OCI-LY7 (cell line): Measurements from ENCODE around the gene SNRPA1. TPM values are rescaled to one million over a fixed set of nuclear protein-coding genes. Genes with fewer than 3 reads are reported as not detected.

ENCODE experiments used
- BruUV-seq: library from RNA; stranded (reverse); fragments of 400-500 nt; replicated peaks from 2 replicates; lab custom pipeline; 2021; lab: Mats Ljungman, UMichigan
- CTCF ChIA-PET: fragments of 300-600 bp; sonication (Branson Sonifier 250); formaldehyde crosslinking; loops from one replicate; lab custom pipeline; 2022; ENCODE audit warnings: antibody characterized with exemption; ENCODE audit not compliant: unreplicated experiment; lab: Charles Lee
- POLR2A ChIA-PET: fragments of 300-600 bp; sonication (Branson Sonifier 250); formaldehyde crosslinking; loops from one replicate; lab custom pipeline; 2022; ENCODE audit warnings: antibody characterized with exemption; lab: Charles Lee
- DNase-seq: peaks from one replicate; pipeline ENCODE4 v3.0.0-alpha.2; 2015; ENCODE audit warnings: low spot score
- H2AFZ ChIP-seq: fragments of 200-600 bp; sonication (generic), shearing (Covaris generic); 2 replicates; pipeline ENCODE4 v1.6.1; 2014; ENCODE audit warnings: mild to moderate bottlenecking, antibody characterized with exemption, low read length, moderate library complexity
- H3K27ac ChIP-seq: fragments of 200-600 bp; sonication (generic); 2 replicates; pipeline ENCODE4 v1.5.1; 2014; ENCODE audit warnings: mixed run types, low read depth, mild to moderate bottlenecking, moderate library complexity, low read length, inconsistent platforms; ENCODE audit not compliant: poor library complexity, severe bottlenecking
- H3K36me3 ChIP-seq: fragments of 200-600 bp; sonication (generic); 2 replicates; pipeline ENCODE4 v1.6.1; 2014; ENCODE audit warnings: mild to moderate bottlenecking, antibody characterized with exemption, low read length, moderate library complexity, mixed read lengths; ENCODE audit not compliant: insufficient read depth
- H3K4me1 ChIP-seq: fragments of 200-600 bp; sonication (generic); 2 replicates; pipeline ENCODE4 v1.5.1; 2014; ENCODE audit warnings: mild to moderate bottlenecking, low read length; ENCODE audit not compliant: insufficient read depth, poor library complexity, severe bottlenecking
- H3K4me2 ChIP-seq: fragments of 200-600 bp; sonication (generic); 2 replicates; pipeline ENCODE4 v1.6.1; 2014; ENCODE audit warnings: mild to moderate bottlenecking, low read length
- H3K4me3 ChIP-seq: fragments of 200-600 bp; sonication (generic); 2 replicates; pipeline ENCODE4 v1.5.1; 2014; ENCODE audit warnings: mild to moderate bottlenecking, low read depth, low read length; ENCODE audit not compliant: poor library complexity, severe bottlenecking
- H3K79me2 ChIP-seq: fragments of 200-600 bp; sonication (generic); 2 replicates; pipeline ENCODE4 v1.6.1; 2016; ENCODE audit warnings: low read depth, mild to moderate bottlenecking, low read length, moderate library complexity, mixed read lengths; ENCODE audit not compliant: insufficient read depth
- H3K9me2 ChIP-seq: fragments of 200-600 bp; sonication (generic); 2 replicates; pipeline ENCODE4 v1.6.1; 2016; ENCODE audit warnings: mild to moderate bottlenecking, low read length, mixed read lengths; ENCODE audit not compliant: insufficient read depth
- H3K9me3 ChIP-seq: fragments of 200-600 bp; sonication (generic); 2 replicates; pipeline ENCODE4 v1.6.1; 2014; ENCODE audit warnings: mild to moderate bottlenecking, mixed run types, low read length, mixed read lengths
- H4K20me1 ChIP-seq: fragments of 200-600 bp; sonication (generic); 2 replicates; pipeline ENCODE4 v1.6.1; 2014; ENCODE audit warnings: mild to moderate bottlenecking, antibody characterized with exemption, low read length, moderate library complexity, mixed read lengths; ENCODE audit not compliant: insufficient read depth
- EZH2phosphoT487 ChIP-seq: fragments of 200-600 bp; sonication (generic); IDR thresholded peaks from 2 replicates; pipeline ENCODE4 v1.6.1; 2018; ENCODE audit warnings: low read depth, borderline replicate concordance, mild to moderate bottlenecking, mixed run types, antibody characterized with exemption, low read length, moderate library complexity, mixed read lengths
- intact Hi-C: fragments of 100-400 bp; cut with micrococcal nuclease; formaldehyde crosslinking; loops from one replicate; pipeline ENCODE4 v1.10.0; 2022; ENCODE audit not compliant: unreplicated experiment
- total RNA-seq, 2 experiments: library from RNA; depleted of rRNA in 1 of 2; stranded (reverse); fragments of >200 nt in 1 of 2; shearing (Covaris generic) in 1 of 2; gene quantifications; 2 replicates each; pipeline ENCODE4 v1.2.3, GENCODE V29; 2014 to 2022
- TF ChIP-seq, protein P1 (sequence below): fragments of 200-600 bp; sonication (generic); conservative IDR thresholded peaks from 2 replicates; pipeline ENCODE4 v1.5.1; 2014; ENCODE audit warnings: mild to moderate bottlenecking, antibody characterized with exemption, low read length, moderate library complexity, mixed read lengths

The SNRPA1 gene
- total RNA-seq, 2 experiments from 2014 or later: 54.3 to 176 TPM

- ChIA-PET CTCF (no interaction called here), POLR2A (interaction anchor here (0.5 to 2.2 kb wide), 6 partner anchors 9 to 70 kb away, joined by 3 to 8 read pairs (median 3); partner anchors contain the start of gene CHSY1)
- peak overlapping the region; percentile 51 for H3K27ac ChIP-seq
- H3K9me2 ChIP-seq: no peaks in the 10 kb centered on the region
- DNase-seq: peak; percentile 73
- TF ChIP-seq EZH2phosphoT487: no peak
- TF ChIP-seq, protein P1, sequence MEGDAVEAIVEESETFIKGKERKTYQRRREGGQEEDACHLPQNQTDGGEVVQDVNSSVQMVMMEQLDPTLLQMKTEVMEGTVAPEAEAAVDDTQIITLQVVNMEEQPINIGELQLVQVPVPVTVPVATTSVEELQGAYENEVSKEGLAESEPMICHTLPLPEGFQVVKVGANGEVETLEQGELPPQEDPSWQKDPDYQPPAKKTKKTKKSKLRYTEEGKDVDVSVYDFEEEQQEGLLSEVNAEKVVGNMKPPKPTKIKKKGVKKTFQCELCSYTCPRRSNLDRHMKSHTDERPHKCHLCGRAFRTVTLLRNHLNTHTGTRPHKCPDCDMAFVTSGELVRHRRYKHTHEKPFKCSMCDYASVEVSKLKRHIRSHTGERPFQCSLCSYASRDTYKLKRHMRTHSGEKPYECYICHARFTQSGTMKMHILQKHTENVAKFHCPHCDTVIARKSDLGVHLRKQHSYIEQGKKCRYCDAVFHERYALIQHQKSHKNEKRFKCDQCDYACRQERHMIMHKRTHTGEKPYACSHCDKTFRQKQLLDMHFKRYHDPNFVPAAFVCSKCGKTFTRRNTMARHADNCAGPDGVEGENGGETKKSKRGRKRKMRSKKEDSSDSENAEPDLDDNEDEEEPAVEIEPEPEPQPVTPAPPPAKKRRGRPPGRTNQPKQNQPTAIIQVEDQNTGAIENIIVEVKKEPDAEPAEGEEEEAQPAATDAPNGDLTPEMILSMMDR: no peak
- no peaks in the 10 kb centered on the region for H4K20me1 ChIP-seq
- peak overlapping the region; percentile 88 for H2AFZ ChIP-seq
- H3K36me3 ChIP-seq: no peaks in the 10 kb centered on the region
- H3K4me3 ChIP-seq: peak overlapping the region; percentile 48
- H3K4me2 ChIP-seq: peak overlapping the region; percentile 72
- no peaks in the 10 kb centered on the region for H3K9me3 ChIP-seq
- H3K79me2 ChIP-seq: peaks cover 7% of the 10 kb centered on the region; the same call in 1 of the 2 replicates
- intact Hi-C loops: loop anchor here (1.0 kb wide), 1 partner anchor 115 kb away; no protein-coding TSS in a partner anchor
- no TSS peak for BruUV-seq
- peaks cover 48% of the 10 kb centered on the region for H3K4me1 ChIP-seq
These were observed 52.7 kb downstream of the SNRPA1 start for GRCh38 chr15:101242160-101242998.

DNA sequence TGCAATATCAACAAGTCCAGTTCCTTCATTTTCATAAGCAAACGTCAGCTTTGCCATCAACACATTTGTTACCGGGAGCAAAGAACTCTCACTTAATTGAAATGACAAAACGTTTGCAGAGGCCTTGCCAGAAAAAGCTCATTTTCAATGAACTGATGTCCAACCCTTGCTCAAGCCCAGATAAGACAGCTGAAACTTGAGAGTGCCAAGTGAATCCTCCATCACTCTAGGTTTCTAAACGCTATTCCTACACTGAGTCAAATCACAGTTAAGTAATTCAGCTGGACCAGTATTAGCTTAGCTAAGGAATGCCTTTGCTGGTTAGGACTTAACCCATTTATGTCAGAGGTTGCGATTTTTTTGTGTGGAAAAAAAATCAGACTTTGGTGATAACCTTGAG is 54.7 kb downstream of the SNRPA1 start:
- H3K9me2 ChIP-seq: no peaks in the 10 kb centered on the region
- H3K9me3 ChIP-seq: no peaks in the 10 kb centered on the region
- no peak overlapping the region for H3K4me2 ChIP-seq
- no peak overlapping the region for H3K4me3 ChIP-seq
- no peak for TF ChIP-seq EZH2phosphoT487
- TF ChIP-seq, protein P1: no peak
- intact Hi-C loops: no loop called here
- POLR2A ChIA-PET: interaction anchor here (0.7 to 2.2 kb wide), 2 partner anchors 9 to 147 kb away, joined by 3 to 8 read pairs; no protein-coding TSS in a partner anchor
- H4K20me1 ChIP-seq: no peaks in the 10 kb centered on the region
- H3K36me3 ChIP-seq: no peaks in the 10 kb centered on the region
- DNase-seq: no peak
- H3K4me1 ChIP-seq: peaks cover 34% of the 10 kb centered on the region
- CTCF ChIA-PET: no interaction called here
- peaks cover 7% of the 10 kb centered on the region; the same call in 1 of the 2 replicates for H3K79me2 ChIP-seq
- no TSS peak for BruUV-seq
- H3K27ac ChIP-seq: no peak overlapping the region
- H2AFZ ChIP-seq: no peak overlapping the region
